Adrenal gland (tissue), 12 donors: ENCODE measurements around the gene NFIB. TPM values are rescaled to one million over a fixed set of nuclear protein-coding genes. Genes with fewer than 3 reads are reported as not detected.
A peak's percentile ranks its signal among the peaks of the same experiment; 100 is the strongest.

Source experiments
- DNase-seq, 7 donors: peaks; one replicate each; pipeline ENCODE4 v3.0.0-alpha.2; 2019 to 2020
- H3K27ac ChIP-seq, 5 donors: fragments of 200-600 bp; sonication (generic) in 4 of 5; 1 replicate in 3 of 5; 2 replicates in 2 of 5; pipeline versions ENCODE4 v1.5.1 to v1.8.0; 2016 to 2020; ENCODE audit warnings: mild to moderate bottlenecking in 1 of 5
- H3K27me3 ChIP-seq: fragments of 200-600 bp; 2 replicates; pipeline ENCODE4 v1.8.0; 2021
- H3K36me3 ChIP-seq, 2 donors: fragments of 200-600 bp; replicated peaks in 1 of 2; 1 replicate in 1 of 2; 2 replicates in 1 of 2; pipeline versions ENCODE4 v1.5.1 to v1.8.0; 2018 to 2022
- H3K4me1 ChIP-seq, 2 donors: fragments of 200-600 bp; replicated peaks in 1 of 2; 1 replicate in 1 of 2; 2 replicates in 1 of 2; pipeline versions ENCODE4 v1.5.1 to v1.8.0; 2018 to 2021
- H3K4me3 ChIP-seq, 4 donors: fragments of 200-600 bp; sonication (generic) in 3 of 4; one replicate each; pipeline ENCODE4 v1.5.1; 2016 to 2018
- H3K9me3 ChIP-seq, 3 donors: fragments of 200-600 bp; sonication (generic) in 1 of 3; replicated peaks in 1 of 3; 1 replicate in 2 of 3; 2 replicates in 1 of 3; pipeline versions ENCODE4 v1.5.1 to v1.8.0; 2016 to 2021
- POLR2A ChIP-seq, 2 donors: fragments of 450-650 bp; IDR thresholded peaks; one replicate each; pipeline ENCODE4 v1.6.1; 2017; ENCODE audit warnings: antibody characterized with exemption in 2 of 2, mild to moderate bottlenecking in 2 of 2, moderate library complexity in 1 of 2
- WGBS, 4 donors: extraction: QIAGEN DNeasy Blood & Tissue Kit in 2 of 4; methylation state at CpG; one replicate each; pipeline versions ENCODE4 v1.1.5 to v1.1.7; 2013 to 2017; 5-methylcytosine and 5-hydroxymethylcytosine counted together
- intact Hi-C, 2 donors: fragments of 100-400 bp; cut with DNase I; formaldehyde crosslinking; loops; one replicate each; pipeline versions ENCODE4 v1.14.1 to v1.15.0; 2022 to 2023
- polyA plus RNA-seq, 3 donors: library from polyadenylated mRNA; stranded (reverse); fragments of 200-250 nt in 2 of 3; fragments of 350-450 nt in 1 of 3; fragmentation: Illumina TruSeq in 1 of 3; extraction: RNeasy Lipid Tissue Mini Kit (QIAGEN cat#74804) in 1 of 3; gene quantifications; one replicate each; pipeline ENCODE4 v1.2.3, GENCODE V29; 2013 to 2014
- total RNA-seq, 9 donors: library from RNA; depleted of rRNA in 4 of 9; stranded (reverse); fragments of >200 nt in 4 of 9; fragments of 120-200 nt in 1 of 9; fragmentation: NEBNext Ultra II Directional in 1 of 9; extraction: Animal tissue kit (Norgen Biotek cat#: 25700) in 1 of 9; gene quantifications; one replicate each; pipeline versions ENCODE4 v1.1.0 to v1.2.4, GENCODE V29; 2013 to 2023
- TF ChIP-seq, protein P1 (sequence below), 6 experiments: fragments of 450-650 bp in 4 of 6; fragments of 200-600 bp in 2 of 6; sonication (generic) in 1 of 6; IDR thresholded peaks; 1 replicate in 5 of 6; 2 replicates in 1 of 6; pipeline versions ENCODE4 v1.5.1 to v1.8.0; 2016 to 2021; ENCODE audit warnings: antibody characterized with exemption in 6 of 6, mild to moderate bottlenecking in 2 of 6, moderate library complexity in 1 of 6
- donor health status: healthy with polysubstance abuse.
- donor health status: Bipolar disorder and iron deficiency.
- donor health status: DM: yes; HTN: yes; CAD: no.
- donor health status: DM: no; HTN: no; CAD: no.
- donor health status: DM: no; HTN: no; CAD: no.
- donor health status: DM: yes; HTN: yes; CAD: no.

The NFIB gene
- total and polyA plus RNA-seq, 12 donors, result 10.9 to 84.1 (median 43.0) TPM

GRCh38 chr9:14207352-14207995 lies 106.5 kb downstream of the NFIB start:
- H3K4me1 ChIP-seq, result peaks cover 6 to 39% of the 10 kb centered on the region in 2 donors
- no peaks in the 10 kb centered on the region for H3K9me3 ChIP-seq
- no peaks in the 10 kb centered on the region for H3K27me3 ChIP-seq
- peak overlapping the region in 1 of 5 donors; percentile 11 for H3K27ac ChIP-seq
- no peaks in the 10 kb centered on the region for H3K36me3 ChIP-seq
- intact Hi-C loops, result no loop called here
- WGBS, 4 donors, result 57 to 67% (median 59%) methylated on average over 6 of the region's 6 CpGs
- DNase-seq, result no peak
- TF ChIP-seq, protein P1, sequence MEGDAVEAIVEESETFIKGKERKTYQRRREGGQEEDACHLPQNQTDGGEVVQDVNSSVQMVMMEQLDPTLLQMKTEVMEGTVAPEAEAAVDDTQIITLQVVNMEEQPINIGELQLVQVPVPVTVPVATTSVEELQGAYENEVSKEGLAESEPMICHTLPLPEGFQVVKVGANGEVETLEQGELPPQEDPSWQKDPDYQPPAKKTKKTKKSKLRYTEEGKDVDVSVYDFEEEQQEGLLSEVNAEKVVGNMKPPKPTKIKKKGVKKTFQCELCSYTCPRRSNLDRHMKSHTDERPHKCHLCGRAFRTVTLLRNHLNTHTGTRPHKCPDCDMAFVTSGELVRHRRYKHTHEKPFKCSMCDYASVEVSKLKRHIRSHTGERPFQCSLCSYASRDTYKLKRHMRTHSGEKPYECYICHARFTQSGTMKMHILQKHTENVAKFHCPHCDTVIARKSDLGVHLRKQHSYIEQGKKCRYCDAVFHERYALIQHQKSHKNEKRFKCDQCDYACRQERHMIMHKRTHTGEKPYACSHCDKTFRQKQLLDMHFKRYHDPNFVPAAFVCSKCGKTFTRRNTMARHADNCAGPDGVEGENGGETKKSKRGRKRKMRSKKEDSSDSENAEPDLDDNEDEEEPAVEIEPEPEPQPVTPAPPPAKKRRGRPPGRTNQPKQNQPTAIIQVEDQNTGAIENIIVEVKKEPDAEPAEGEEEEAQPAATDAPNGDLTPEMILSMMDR (IDR thresholded peaks at IDR 0.05), result no peak
- TF ChIP-seq POLR2A (IDR thresholded peaks at IDR 0.05), result no peak
- H3K4me3 ChIP-seq, result no peak overlapping the region

- H3K9me3 ChIP-seq, result no peaks in the 10 kb centered on the region
- no peak overlapping the region for H3K4me3 ChIP-seq
- H3K4me1 ChIP-seq, result peaks cover 6 to 27% of the 10 kb centered on the region in 2 donors
- peak overlapping the region in 1 of 5 donors; percentile 48 for H3K27ac ChIP-seq
- 54 to 74% (median 71%) methylated on average over 1 of the region's 1 CpG for WGBS, 4 donors
- H3K27me3 ChIP-seq, result no peaks in the 10 kb centered on the region
- TF ChIP-seq, protein P1 (IDR thresholded peaks at IDR 0.05), result no peak
- TF ChIP-seq POLR2A (IDR thresholded peaks at IDR 0.05), result no peak
- H3K36me3 ChIP-seq, result no peaks in the 10 kb centered on the region
- DNase-seq, result no peak
- intact Hi-C loops, result no loop called here
Observed at GRCh38 chr9:14205463-14205862, 108.5 kb downstream of the NFIB start.

DNA sequence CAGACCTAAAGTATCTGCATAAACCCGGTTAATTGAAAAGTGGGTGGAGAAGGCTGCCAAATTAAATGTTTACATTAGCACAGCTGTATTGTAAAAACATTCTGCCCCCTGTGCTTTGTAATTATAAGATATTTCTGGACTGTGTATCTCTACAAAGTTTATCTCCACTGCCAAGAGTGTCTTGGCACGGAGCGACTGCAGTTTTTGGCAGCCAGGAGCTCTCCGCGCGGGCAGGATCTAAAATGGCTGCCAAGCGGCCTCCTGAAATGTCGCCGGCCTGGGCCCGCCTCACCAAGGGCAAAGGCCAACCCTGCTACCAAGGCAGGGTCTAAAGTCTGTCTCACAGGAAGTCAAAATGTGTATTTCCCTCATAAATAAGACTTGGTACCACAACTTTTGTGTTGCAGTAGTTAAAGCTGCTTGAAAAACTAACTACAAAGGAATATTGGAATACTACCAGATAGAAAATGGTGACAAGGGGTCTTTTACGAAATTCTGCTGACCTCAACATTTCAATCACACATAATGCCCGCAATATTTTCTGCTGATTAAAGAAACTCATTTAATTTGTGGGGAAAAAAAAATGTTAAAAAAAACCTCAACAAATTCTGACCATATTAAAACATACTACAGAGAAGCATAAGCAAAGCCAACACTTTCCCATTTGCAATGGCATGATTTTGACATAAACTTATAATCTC lies 110.4 kb downstream of the NFIB start:
- Histone ChIP-seq H3K36me3 (no peaks in the 10 kb centered on the region), H3K4me1 (peaks cover 18 to 42% of the 10 kb centered on the region in 2 donors), H3K9me3 (no peaks in the 10 kb centered on the region), H3K4me3 (peak overlapping the region in 1 of 4 donors; percentile 35), H3K27ac (peak overlapping the region in 4 of 5 donors; percentile 36 to 86 (median 72)), H3K27me3 (no peaks in the 10 kb centered on the region)
- peak; percentile 60 to 84 (median 76) for DNase-seq
- TF ChIP-seq POLR2A (IDR thresholded peaks at IDR 0.05), result no peak
- TF ChIP-seq, protein P1 (IDR thresholded peaks at IDR 0.05), result no peak
- intact Hi-C loops, result no loop called here
- 19 to 38% (median 36%) methylated on average over 12 of the region's 12 CpGs for WGBS, 4 donors

DNA sequence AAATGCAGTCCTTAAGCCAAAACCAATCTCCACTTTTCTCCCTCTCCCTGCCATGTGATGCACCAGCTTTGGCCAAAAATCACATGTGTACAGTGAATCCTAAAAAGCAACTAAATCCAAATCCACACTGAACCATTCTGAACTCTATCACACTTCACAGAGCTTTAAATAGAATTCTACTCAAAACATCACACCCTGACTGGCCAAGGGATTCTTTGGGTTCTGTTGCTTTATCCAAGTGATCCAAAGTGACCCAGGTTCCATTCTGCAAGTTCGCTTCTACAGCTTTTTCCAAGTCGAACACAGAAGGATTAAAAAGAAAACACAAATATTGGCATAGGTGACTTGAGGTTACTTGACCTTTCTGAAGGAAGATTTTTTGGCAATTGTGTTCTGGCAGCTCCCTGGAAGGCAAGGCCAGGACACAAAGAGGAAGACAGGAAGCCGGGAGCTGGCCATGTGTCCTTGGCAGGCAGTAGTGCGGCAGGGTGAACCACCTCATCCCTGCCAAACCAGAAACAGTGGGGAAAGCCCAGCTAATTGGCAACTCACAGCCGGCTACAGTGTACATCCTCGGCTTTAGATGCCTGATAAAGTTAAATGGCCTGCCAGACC lies 115.0 kb downstream of the NFIB start:
- intact Hi-C loops, result no loop called here
- peak overlapping the region in 4 of 5 donors; percentile 1 to 65 (median 26) for H3K27ac ChIP-seq
- no peaks in the 10 kb centered on the region for H3K27me3 ChIP-seq
- WGBS, 4 donors, result 9 to 18% (median 12%) methylated on average over 6 of the region's 6 CpGs
- no peaks in the 10 kb centered on the region for H3K36me3 ChIP-seq
- peaks cover 20 to 39% of the 10 kb centered on the region in 2 donors for H3K4me1 ChIP-seq
- TF ChIP-seq, protein P1 (IDR thresholded peaks at IDR 0.05), result no peak
- no peak for TF ChIP-seq POLR2A (IDR thresholded peaks at IDR 0.05)
- H3K9me3 ChIP-seq, result no peaks in the 10 kb centered on the region
- DNase-seq, result peak; percentile 60 to 92 (median 87)
- no peak overlapping the region for H3K4me3 ChIP-seq
